Chondrocyte (in vitro differentiated cells): ENCODE data around the gene COL4A2. TPM values are rescaled to one million over a fixed set of nuclear protein-coding genes. Genes with fewer than 3 reads are reported as not detected.

Experiments used
- DNase-seq: peaks from one replicate; pipeline ENCODE4 v3.0.0; 2021; ENCODE audit warnings: mixed read lengths, low spot score
- H3K27ac Mint-ChIP-seq: one replicate; pipeline ENCODE4 v1.8.0; 2021; ENCODE audit warnings: mild to moderate bottlenecking, moderate library complexity, mixed read lengths; ENCODE audit not compliant: unreplicated experiment
- H3K27me3 Mint-ChIP-seq: 2 replicates; pipeline ENCODE4 v1.8.0; 2021; ENCODE audit warnings: low read depth, mixed read lengths
- H3K36me3 Mint-ChIP-seq: 2 replicates; pipeline ENCODE4 v1.8.0; 2021; ENCODE audit warnings: low read depth, mixed read lengths
- H3K4me1 Mint-ChIP-seq: 2 replicates; pipeline ENCODE4 v1.8.0; 2021; ENCODE audit warnings: low read depth, mild to moderate bottlenecking, mixed read lengths
- H3K4me3 Mint-ChIP-seq: one replicate; pipeline ENCODE4 v1.8.0; 2021; ENCODE audit warnings: mild to moderate bottlenecking, moderate library complexity, mixed read lengths; ENCODE audit not compliant: unreplicated experiment
- H3K9me3 Mint-ChIP-seq: 2 replicates; pipeline ENCODE4 v1.8.0; 2021; ENCODE audit warnings: low read depth, mixed read lengths
- total RNA-seq: library from RNA; stranded (reverse); gene quantifications from 3 replicates; pipeline ENCODE4 v1.2.1, GENCODE V29; 2021
- TF ChIP-seq, protein P1 (sequence below): fragments of 200-600 bp; sonication (generic); IDR thresholded peaks from 2 replicates; pipeline ENCODE4 v1.5.0; 2021; ENCODE audit warnings: antibody characterized with exemption, mild to moderate bottlenecking, moderate library complexity

COL4A2 gene
- total RNA-seq, 1 donor from 2014 or later, result 2,366 TPM

DNA sequence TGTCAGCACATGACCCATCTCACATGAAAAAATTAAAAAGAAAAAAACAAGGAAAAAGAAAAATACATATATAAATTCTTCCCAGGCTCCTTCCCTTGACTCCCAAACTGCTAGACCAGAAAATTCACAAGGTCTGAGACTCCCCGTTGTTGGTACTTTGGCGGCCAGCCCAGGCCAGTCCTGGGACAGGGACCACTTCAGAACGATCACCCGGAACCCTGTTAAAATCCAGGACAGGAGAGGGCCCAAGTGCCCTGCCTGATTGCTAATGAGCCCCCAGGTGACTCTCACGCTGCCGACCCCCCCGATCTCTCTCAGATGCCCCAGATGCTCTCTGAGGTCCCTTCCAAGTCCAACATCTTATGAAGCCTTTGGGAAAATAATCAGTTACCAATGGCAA lies 107.2 kb downstream of the COL4A2 start:
- peak overlapping the region; percentile 93 for H3K27ac Mint-ChIP-seq
- DNase-seq, result no peak
- TF ChIP-seq, protein P1, sequence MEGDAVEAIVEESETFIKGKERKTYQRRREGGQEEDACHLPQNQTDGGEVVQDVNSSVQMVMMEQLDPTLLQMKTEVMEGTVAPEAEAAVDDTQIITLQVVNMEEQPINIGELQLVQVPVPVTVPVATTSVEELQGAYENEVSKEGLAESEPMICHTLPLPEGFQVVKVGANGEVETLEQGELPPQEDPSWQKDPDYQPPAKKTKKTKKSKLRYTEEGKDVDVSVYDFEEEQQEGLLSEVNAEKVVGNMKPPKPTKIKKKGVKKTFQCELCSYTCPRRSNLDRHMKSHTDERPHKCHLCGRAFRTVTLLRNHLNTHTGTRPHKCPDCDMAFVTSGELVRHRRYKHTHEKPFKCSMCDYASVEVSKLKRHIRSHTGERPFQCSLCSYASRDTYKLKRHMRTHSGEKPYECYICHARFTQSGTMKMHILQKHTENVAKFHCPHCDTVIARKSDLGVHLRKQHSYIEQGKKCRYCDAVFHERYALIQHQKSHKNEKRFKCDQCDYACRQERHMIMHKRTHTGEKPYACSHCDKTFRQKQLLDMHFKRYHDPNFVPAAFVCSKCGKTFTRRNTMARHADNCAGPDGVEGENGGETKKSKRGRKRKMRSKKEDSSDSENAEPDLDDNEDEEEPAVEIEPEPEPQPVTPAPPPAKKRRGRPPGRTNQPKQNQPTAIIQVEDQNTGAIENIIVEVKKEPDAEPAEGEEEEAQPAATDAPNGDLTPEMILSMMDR, result no peak
- H3K9me3 Mint-ChIP-seq, result no peaks in the 10 kb centered on the region
- no peak overlapping the region for H3K4me3 Mint-ChIP-seq
- H3K4me1 Mint-ChIP-seq, result peaks cover 100% of the 10 kb centered on the region
- peaks cover 24% of the 10 kb centered on the region for H3K36me3 Mint-ChIP-seq
- H3K27me3 Mint-ChIP-seq, result no peaks in the 10 kb centered on the region

- no peak overlapping the region for H3K4me3 Mint-ChIP-seq
- H3K27me3 Mint-ChIP-seq, result no peaks in the 10 kb centered on the region
- H3K27ac Mint-ChIP-seq, result peak overlapping the region; percentile 95
- no peaks in the 10 kb centered on the region for H3K9me3 Mint-ChIP-seq
- peaks cover 97% of the 10 kb centered on the region for H3K4me1 Mint-ChIP-seq
- no peak for DNase-seq
- peaks cover 26% of the 10 kb centered on the region for H3K36me3 Mint-ChIP-seq
- TF ChIP-seq, protein P1, result no peak
Observed at GRCh38 chr13:110414931-110415330, 107.8 kb downstream of the COL4A2 start.

DNA sequence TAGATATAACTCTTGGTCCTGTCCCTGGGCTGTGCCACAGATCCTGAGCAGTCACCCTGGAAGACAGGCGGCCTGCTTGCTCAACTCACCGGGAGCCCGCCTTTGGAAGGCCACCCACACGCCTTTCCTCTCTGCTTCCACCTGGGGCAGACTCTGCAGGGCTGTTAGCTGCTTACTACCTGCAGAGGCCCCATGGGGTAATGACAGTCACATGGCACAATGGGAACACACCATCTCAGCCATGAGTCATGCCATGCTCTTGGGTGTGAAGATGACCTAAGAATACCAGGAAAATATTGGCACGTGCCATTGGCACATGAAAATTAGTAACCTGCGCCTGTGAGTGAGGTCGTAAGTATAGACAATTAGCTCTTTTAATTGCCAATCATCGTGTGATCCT lies 108.6 kb downstream of the COL4A2 start:
- no peak for DNase-seq
- no peak overlapping the region for H3K4me3 Mint-ChIP-seq
- TF ChIP-seq, protein P1, result no peak
- no peaks in the 10 kb centered on the region for H3K27me3 Mint-ChIP-seq
- H3K27ac Mint-ChIP-seq, result peak overlapping the region; percentile 95
- no peaks in the 10 kb centered on the region for H3K9me3 Mint-ChIP-seq
- H3K36me3 Mint-ChIP-seq, result peaks cover 28% of the 10 kb centered on the region
- H3K4me1 Mint-ChIP-seq, result peaks cover 96% of the 10 kb centered on the region

DNA sequence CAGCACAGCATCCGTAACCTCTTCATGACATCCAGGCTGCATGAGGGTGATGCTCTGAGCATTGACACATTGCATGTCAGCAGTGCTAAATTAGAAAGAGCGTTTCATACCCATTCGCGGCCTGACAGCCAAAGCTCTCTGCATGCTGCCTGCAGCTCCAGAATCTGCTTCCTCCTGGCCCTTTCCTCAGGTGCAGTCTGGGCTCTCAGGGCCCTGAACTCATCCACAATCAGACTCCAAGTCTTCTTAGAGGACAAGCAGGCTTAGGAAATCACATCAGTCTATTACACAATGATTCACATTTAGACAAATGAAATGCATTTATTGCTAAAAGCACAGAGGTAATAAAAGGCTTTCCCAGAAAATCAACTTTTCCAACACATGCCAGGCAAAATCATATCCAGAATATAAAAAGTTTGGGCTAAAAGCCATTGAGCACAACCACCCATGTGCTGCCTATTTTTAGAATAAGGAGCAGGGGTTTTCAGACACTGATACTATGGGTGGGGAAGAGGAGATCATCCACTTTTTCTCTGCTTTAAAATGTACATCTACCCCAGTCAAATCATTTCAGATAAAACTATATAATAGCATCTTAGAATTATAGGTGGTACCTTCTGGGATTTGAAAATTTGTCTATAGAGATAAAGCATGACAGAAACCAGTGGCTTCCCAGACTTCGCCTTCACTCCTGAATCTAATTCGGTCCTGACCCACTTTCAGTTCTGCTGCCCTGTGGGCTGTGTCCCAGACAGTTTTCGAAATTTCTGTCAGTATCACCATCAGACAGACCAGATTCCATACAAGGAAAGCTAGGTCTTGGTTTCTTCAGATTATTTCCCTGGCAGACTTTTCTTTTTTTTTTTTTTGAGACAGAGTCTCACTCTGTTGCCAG lies 109.3 kb downstream of the COL4A2 start:
- H3K27ac Mint-ChIP-seq, result peak overlapping the region; percentile 95
- peak overlapping the region; percentile 13 for H3K4me3 Mint-ChIP-seq
- H3K27me3 Mint-ChIP-seq, result no peaks in the 10 kb centered on the region
- TF ChIP-seq, protein P1, result no peak
- H3K36me3 Mint-ChIP-seq, result peaks cover 32% of the 10 kb centered on the region
- peaks cover 96% of the 10 kb centered on the region for H3K4me1 Mint-ChIP-seq
- H3K9me3 Mint-ChIP-seq, result no peaks in the 10 kb centered on the region
- no peak for DNase-seq

DNA sequence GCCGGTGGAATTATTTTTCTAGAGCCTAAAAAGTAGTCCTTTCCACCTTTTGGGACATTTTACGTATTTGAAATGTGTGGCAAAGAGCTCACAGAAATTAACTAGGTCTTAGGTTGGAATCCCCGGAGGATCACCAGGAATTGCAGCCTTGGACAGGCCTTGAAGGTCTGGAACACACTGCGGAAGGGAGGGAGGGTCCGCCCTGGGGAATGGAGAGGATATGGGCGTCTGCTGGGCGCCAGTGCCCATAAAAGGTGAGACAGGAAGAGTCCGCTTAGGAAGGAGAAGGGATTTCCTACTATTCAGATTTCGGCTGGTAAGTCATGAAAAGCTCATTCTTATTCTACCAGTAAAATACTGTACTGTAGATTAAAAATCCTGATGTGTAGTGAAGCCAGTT lies 111.9 kb downstream of the COL4A2 start:
- DNase-seq, result no peak
- TF ChIP-seq, protein P1, result no peak
- Mint-ChIP-seq H3K4me1 (peaks cover 95% of the 10 kb centered on the region), H3K4me3 (no peak overlapping the region), H3K27me3 (no peaks in the 10 kb centered on the region), H3K36me3 (peaks cover 38% of the 10 kb centered on the region), H3K9me3 (no peaks in the 10 kb centered on the region), H3K27ac (peak overlapping the region; percentile 91)
